VCaP (cell line): ENCODE measurements around the gene KIF1C.
A peak's percentile ranks its signal among the peaks of the same experiment; 100 is the strongest.

Experiments used
- H3K27ac ChIP-seq: fragments of 450-650 bp; 2 replicates; pipeline ENCODE4 v1.5.1; 2017
- CTCF ChIP-seq: fragments of 450-650 bp; conservative IDR thresholded peaks from 2 replicates; pipeline ENCODE4 v1.5.1; 2017; ENCODE audit warnings: mild to moderate bottlenecking, moderate library complexity

The KIF1C gene

GRCh38 chr17:4997302-4998026, at the start of gene KIF1C, which contains the start of gene INCA1:
Gene KIF1C, plus strand, starts transcription at chr17:4997950. Its CDS starts 2,297 bp downstream, at chr17:5000247.
Gene INCA1, minus strand, starts transcription at chr17:4997522. Its CDS starts 3,085 bp downstream, at chr17:4994437.
- no peak for TF ChIP-seq CTCF
- H3K27ac ChIP-seq = peak within 1 kb of the TSS; percentile 68

GRCh38 chr17:4948166-4948930, 49.4 kb upstream of the KIF1C start, which contains the start of gene PFN1:
Gene PFN1, minus strand, starts transcription at chr17:4948530. Its CDS starts 136 bp downstream, at chr17:4948394.
- no peak for TF ChIP-seq CTCF
- H3K27ac ChIP-seq = peak within 1 kb of the TSS; percentile 91

DNA sequence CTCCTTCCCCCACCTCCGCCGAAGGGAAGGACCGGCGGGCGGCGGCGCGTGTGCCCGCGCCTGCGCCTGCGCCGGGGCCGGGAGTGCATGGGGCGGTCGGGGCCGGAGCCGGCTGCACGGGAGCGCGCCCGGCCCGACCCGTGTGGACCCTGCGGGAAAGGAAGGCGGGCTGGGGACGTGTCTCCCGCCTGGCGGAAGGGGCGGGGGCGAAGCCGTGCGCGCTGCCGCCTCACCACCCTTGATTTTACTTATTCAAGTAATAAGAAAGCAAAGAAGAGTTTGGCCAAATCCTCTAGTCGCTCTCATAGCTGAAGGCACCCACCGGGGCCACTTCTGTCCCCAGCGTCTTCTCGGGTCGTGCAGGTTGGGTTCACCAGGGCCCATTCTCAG, 48.8 kb upstream of the KIF1C start:
- no peak for TF ChIP-seq CTCF
- peak overlapping the region; percentile 91 for H3K27ac ChIP-seq

DNA sequence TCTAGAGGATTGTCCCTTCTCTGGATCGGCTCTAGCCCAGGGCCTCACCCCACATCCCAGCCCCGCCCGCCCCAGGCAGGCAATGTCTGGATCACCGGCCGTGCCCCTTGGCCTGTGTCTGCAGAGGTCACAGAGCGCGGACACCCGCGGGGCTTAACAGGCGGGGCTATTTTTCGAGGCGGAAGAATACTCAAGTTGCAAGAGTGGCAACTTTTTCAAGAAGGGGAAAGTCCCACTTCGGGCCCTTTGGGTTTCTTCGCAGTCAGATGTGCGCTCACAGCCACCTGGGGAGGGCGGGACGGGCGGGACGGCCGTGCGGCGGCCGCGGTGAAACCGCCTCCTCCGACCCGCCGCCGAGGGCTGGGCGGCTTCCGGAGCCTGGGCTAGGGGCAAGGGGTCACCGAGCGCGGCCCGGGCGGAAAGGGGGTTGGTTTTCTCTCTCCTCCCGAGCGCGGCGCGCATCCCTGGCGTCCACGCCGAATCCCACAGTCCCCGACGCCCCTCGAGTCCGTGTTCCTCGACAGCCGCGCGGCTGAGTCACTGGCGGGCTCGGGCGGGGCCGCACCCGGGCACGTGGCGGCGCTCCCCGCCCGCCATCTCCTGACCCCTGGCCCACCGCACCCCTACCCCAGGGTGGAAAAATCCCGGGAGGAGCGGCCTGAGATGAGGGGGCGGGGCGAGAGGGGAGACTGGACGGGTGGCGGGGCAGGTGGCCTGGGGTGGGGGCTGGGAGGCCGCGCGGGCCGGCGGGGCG, 48.3 kb upstream of the KIF1C start:
- no peak for TF ChIP-seq CTCF
- peak overlapping the region; percentile 91 for H3K27ac ChIP-seq

GRCh38 chr17:4950075-4950745, 47.5 kb upstream of the KIF1C start:
- TF ChIP-seq CTCF = no peak
- H3K27ac ChIP-seq = peak overlapping the region; percentile 91

GRCh38 chr17:4950746-4951204, 47.0 kb upstream of the KIF1C start, which contains the start of gene ENO3:
Gene ENO3, plus strand, starts transcription at chr17:4951119. Its CDS starts 711 bp downstream, at chr17:4951830.
- peak within 1 kb of the TSS; percentile 91 for H3K27ac ChIP-seq
- no peak for TF ChIP-seq CTCF
